ENCODE measurements around the gene PIGK. TPM values are rescaled to one million over a fixed set of nuclear protein-coding genes. Genes with fewer than 3 reads are reported as not detected.

PIGK gene
- total and polyA plus RNA-seq, 2 of the 4 experiments (the other 2 are of a cell fraction) = 15.6 to 21.2 TPM

GRCh38 chr1:77253211-77253610, 34.0 kb upstream of the PIGK start:
- in situ Hi-C loops (cut with MboI; ENCODE audit: low sequenced_read_pairs) (no loop called here), dilution Hi-C loops (cut with HindIII; ENCODE audit: low sequenced_read_pairs, unreplicated experiment) (no loop called here), intact Hi-C loops (cut with micrococcal nuclease) (no loop called here)
- Histone ChIP-seq H3K4me1 (ENCODE audit: control insufficient read depth, insufficient read depth, low read length) (no peaks in the 10 kb centered on the region), H4K20me1 (ENCODE audit: insufficient read depth, low read length) (no peaks in the 10 kb centered on the region), H3K9me1 (ENCODE audit: insufficient read depth, low read length) (no peaks in the 10 kb centered on the region), H3K36me3 (ENCODE audit: control insufficient read depth, insufficient read depth, low read length) (no peaks in the 10 kb centered on the region), H4K5ac (ENCODE audit: low read depth, low read length) (no peak overlapping the region), H3K14ac (replicated peaks; ENCODE audit: low read depth, low read length) (no peak overlapping the region), H3K4me3 (ENCODE audit: insufficient read depth, low read depth, low read length) (no peak overlapping the region), H2BK15ac (ENCODE audit: low read depth, low read length) (no peak overlapping the region), H2BK120ac (ENCODE audit: low read depth, low read length) (no peak overlapping the region), H2AK5ac (ENCODE audit: low read depth, low read length) (no peak overlapping the region), H4K8ac (ENCODE audit: low read depth in 2 of 2, low read length in 2 of 2) (no peak overlapping the region), H4K91ac (ENCODE audit: insufficient read depth, low read depth, low read length) (no peak overlapping the region), H3K79me1 (ENCODE audit: low read depth in 1 of 2, low read length in 2 of 2) (no peaks in the 10 kb centered on the region), H3K4ac (ENCODE audit: low read depth, low read length) (no peak overlapping the region), H3K27ac (ENCODE audit: insufficient read depth, low read length) (no peak overlapping the region), H3K9me3 (ENCODE audit: control insufficient read depth, insufficient read depth, low read length) (peaks cover 11% of the 10 kb centered on the region), H3K9ac (ENCODE audit: low read depth, low read length) (no peak overlapping the region), H3K27me3 (ENCODE audit: control insufficient read depth, insufficient read depth, low read length) (no peaks in the 10 kb centered on the region), H3K23ac (ENCODE audit: low read depth, low read length) (no peak overlapping the region), H2AFZ (replicated peaks; ENCODE audit: low read length, poor library complexity) (no peak overlapping the region), H3K18ac (ENCODE audit: low read depth, low read length) (no peak overlapping the region), H2AK9ac (replicated peaks; ENCODE audit: low read depth, low read length, poor library complexity) (no peak overlapping the region), H3K4me2 (ENCODE audit: low read depth, low read length) (no peak overlapping the region), H2BK20ac (ENCODE audit: low read depth, low read length) (no peak overlapping the region), H2BK5ac (ENCODE audit: low read depth, low read length, poor library complexity, severe bottlenecking) (no peak overlapping the region), H3K56ac (ENCODE audit: extremely low read depth, insufficient read depth, low read length) (no peak overlapping the region)
- no CpG with 5 or more reads among the region's 1 CpG for WGBS, 2 experiments (ENCODE audit: extremely low coverage in 2 of 2, insufficient read length in 1 of 2)
- no peak for ATAC-seq (ENCODE audit: low read depth)
- BruUV-seq (replicated peaks) = no TSS peak
- CTCF ChIA-PET = no interaction called here
- DNase-seq = no peak
- TF ChIP-seq RFX5 (IDR thresholded peaks at IDR 0.05; ENCODE audit: low read depth, low read length) = no peak
- TF ChIP-seq MAFK (IDR thresholded peaks at IDR 0.05; ENCODE audit: low read depth, low read length) = no peak
- TF ChIP-seq CHD1 (IDR thresholded peaks at IDR 0.05; ENCODE audit: low read depth, low read length) = no peak
- POLR2A ChIA-PET (ENCODE audit: unreplicated experiment) = no interaction called here

Measured in IMR-90 (cell line).